NT2/D1 (cell line): ENCODE results near the gene GLIPR2.

ENCODE experiments used
- YY1 ChIP-seq: IDR thresholded peaks from 2 replicates; pipeline ENCODE4 v1.6.1; 2011; ENCODE audit not compliant: insufficient read length, insufficient read depth
- ZNF274 ChIP-seq: IDR thresholded peaks from 2 replicates; pipeline ENCODE4 v1.6.1; 2011; ENCODE audit warnings: mild to moderate bottlenecking, low read depth, low read length

DNA sequence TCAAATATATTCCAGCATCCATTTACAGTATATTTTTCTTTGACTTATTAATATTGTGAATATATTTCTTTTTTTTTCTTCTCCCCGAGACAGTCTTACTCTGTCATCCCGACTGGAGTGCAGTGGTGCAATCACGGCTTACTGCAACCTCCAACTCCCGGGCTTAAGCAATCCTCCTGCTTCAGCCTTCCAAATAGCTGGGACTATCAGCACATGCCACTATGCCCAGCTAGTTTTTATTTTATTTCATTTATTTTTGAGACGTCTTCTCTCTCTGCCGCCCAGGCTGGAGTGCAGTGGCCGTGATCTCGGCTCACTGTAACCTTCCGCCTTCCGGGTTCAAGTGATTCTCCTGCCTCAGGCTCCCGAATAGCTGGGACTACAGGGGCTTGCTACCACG, 7.4 kb upstream of the GLIPR2 start:
- TF ChIP-seq YY1 (no peak), ZNF274 (no peak)
